Endothelial cell of umbilical vein (primary cell): ENCODE measurements around the gene RBM25. TPM values are rescaled to one million over a fixed set of nuclear protein-coding genes. Genes with fewer than 3 reads are reported as not detected.

Experiments
- BruUV-seq: library from RNA; stranded (reverse); fragments of 400-500 nt; replicated peaks from 2 replicates; lab custom pipeline; 2021; lab: Mats Ljungman, UMichigan
- CTCF ChIA-PET: fragments of 300-600, 350-600 bp; sonication (Branson Sonifier 250); formaldehyde crosslinking; loops from one replicate; lab custom pipeline; 2021; ENCODE audit warnings: antibody characterized with exemption, inconsistent platforms; lab: Charles Lee
- POLR2A ChIA-PET: fragments of 300-600, 350-600 bp; sonication (Branson Sonifier 250); formaldehyde crosslinking; loops from one replicate; lab custom pipeline; 2021; ENCODE audit warnings: antibody characterized with exemption, inconsistent platforms; lab: Charles Lee
- DNase-seq: peaks from one replicate; pipeline ENCODE4 v3.0.0-alpha.2; 2011; ENCODE audit warnings: low read depth, low spot score
- FAIRE-seq: peaks from 2 replicates; lab custom pipeline; 2011; peaks lifted over from hg19 to GRCh38; lab: Jason Lieb, UNC
- H2AFZ ChIP-seq: 2 replicates; pipeline ENCODE4 v1.6.0; 2012; ENCODE audit warnings: low read depth, low read length, control low read depth, inconsistent platforms
- H3K27ac ChIP-seq: 2 replicates; pipeline ENCODE4 v1.5.1; 2011; ENCODE audit warnings: low read depth, mild to moderate bottlenecking, control low read depth, low read length, moderate library complexity; ENCODE audit not compliant: insufficient read depth
- H3K27me3 ChIP-seq, 2 experiments: 2 replicates each; pipeline versions ENCODE4 v1.6.0 to v1.6.1; 2011; ENCODE audit warnings: low read length in 2 of 2, mixed read lengths in 1 of 2; ENCODE audit not compliant: control insufficient read depth in 2 of 2, insufficient read depth in 2 of 2
- H3K36me3 ChIP-seq, 2 experiments: 2 replicates in 1 of 2; 3 replicates in 1 of 2; pipeline ENCODE4 v1.5.1; 2011; ENCODE audit warnings: low read length in 2 of 2, mild to moderate bottlenecking in 1 of 2, moderate library complexity in 1 of 2; ENCODE audit not compliant: control insufficient read depth in 2 of 2, insufficient read depth in 2 of 2; ENCODE audit errors: extremely low read depth in 1 of 2
- H3K4me1 ChIP-seq: 3 replicates; pipeline ENCODE4 v1.5.1; 2011; ENCODE audit warnings: mild to moderate bottlenecking, low read length; ENCODE audit not compliant: control insufficient read depth, insufficient read depth; ENCODE audit errors: extremely low read depth
- H3K4me2 ChIP-seq: 2 replicates; pipeline ENCODE4 v1.6.1; 2011; ENCODE audit warnings: low read length, control low read depth, mixed read lengths; ENCODE audit not compliant: insufficient read depth
- H3K4me3 ChIP-seq, 3 experiments: fragments of 200-600 bp in 1 of 3; sonication (generic), shearing (Covaris generic) in 1 of 3; replicated peaks in 1 of 3; 2 replicates each; pipeline ENCODE4 v1.5.1; 2011 to 2016; ENCODE audit warnings: control low read depth in 3 of 3, low read length in 3 of 3, mild to moderate bottlenecking in 2 of 3, inconsistent platforms in 1 of 3, low read depth in 1 of 3, moderate library complexity in 1 of 3; ENCODE audit not compliant: insufficient read depth in 1 of 3
- H3K79me2 ChIP-seq: 2 replicates; pipeline ENCODE4 v1.6.0; 2012; ENCODE audit warnings: low read length, inconsistent platforms; ENCODE audit not compliant: control insufficient read depth, insufficient read depth
- H3K9ac ChIP-seq: replicated peaks from 2 replicates; pipeline ENCODE3; 2011; ENCODE audit warnings: low read length, control low read depth; ENCODE audit not compliant: insufficient read depth; ENCODE audit errors: extremely low read depth
- H3K9me1 ChIP-seq: replicated peaks from 3 replicates; pipeline ENCODE4 v1.6.0; 2011; ENCODE audit warnings: mild to moderate bottlenecking, low read length; ENCODE audit not compliant: control insufficient read depth, insufficient read depth; ENCODE audit errors: extremely low read depth
- H3K9me3 ChIP-seq: replicated peaks from 2 replicates; pipeline ENCODE4 v1.5.1; 2012; ENCODE audit warnings: low read length, inconsistent platforms; ENCODE audit not compliant: control insufficient read depth, insufficient read depth
- H4K20me1 ChIP-seq: replicated peaks from 2 replicates; pipeline ENCODE3; 2011; ENCODE audit warnings: mild to moderate bottlenecking, low read length; ENCODE audit not compliant: control insufficient read depth, insufficient read depth; ENCODE audit errors: extremely low read depth
- CTCF ChIP-seq, 2 donors: IDR thresholded peaks; 1 replicate in 1 of 2; 2 replicates in 1 of 2; pipeline ENCODE4 v1.5.1; 2011; ENCODE audit warnings: low read length in 2 of 2, mild to moderate bottlenecking in 2 of 2, moderate library complexity in 2 of 2, control low read depth in 1 of 2, inconsistent platforms in 1 of 2, low read depth in 1 of 2; ENCODE audit not compliant: insufficient read depth in 1 of 2; ENCODE audit errors: extremely low read depth in 1 of 2
- EZH2 ChIP-seq: IDR thresholded peaks from 2 replicates; pipeline ENCODE4 v1.6.1; 2012; ENCODE audit warnings: borderline replicate concordance, low read depth, mild to moderate bottlenecking, moderate library complexity, low read length, inconsistent platforms; ENCODE audit not compliant: severe bottlenecking
- FOS ChIP-seq: IDR thresholded peaks from 2 replicates; pipeline ENCODE4 v1.6.1; 2011; ENCODE audit warnings: mild to moderate bottlenecking, low read length, moderate library complexity, borderline replicate concordance; ENCODE audit not compliant: insufficient read depth
- GATA2 ChIP-seq: IDR thresholded peaks from 2 replicates; pipeline ENCODE4 v1.7.0; 2011; ENCODE audit warnings: low read depth, mild to moderate bottlenecking, moderate library complexity, mixed read lengths, low read length; ENCODE audit not compliant: insufficient read length, insufficient read depth
- JUN ChIP-seq: IDR thresholded peaks from 2 replicates; pipeline ENCODE4 v1.6.1; 2011; ENCODE audit warnings: borderline replicate concordance, low read depth; ENCODE audit not compliant: insufficient read length, insufficient read depth
- MAX ChIP-seq: IDR thresholded peaks from 2 replicates; pipeline ENCODE4 v1.6.1; 2011; ENCODE audit not compliant: insufficient read depth, insufficient read length
- MYC ChIP-seq: IDR thresholded peaks from one replicate; pipeline ENCODE4 v1.6.1; 2011; ENCODE audit warnings: mild to moderate bottlenecking, low read depth, low read length
- POLR2A ChIP-seq: IDR thresholded peaks from 2 replicates; pipeline ENCODE4 v1.6.1; 2012; ENCODE audit warnings: low read depth, mild to moderate bottlenecking, control low read depth, low read length
- POLR2AphosphoS5 ChIP-seq: IDR thresholded peaks from 2 replicates; pipeline ENCODE4 v1.6.1; 2012; ENCODE audit warnings: low read depth, mild to moderate bottlenecking, control low read depth, low read length, moderate library complexity; ENCODE audit not compliant: insufficient read depth
- dilution Hi-C: fragments of 300-500 bp; cut with MboI; formaldehyde crosslinking; loops from one replicate; pipeline ENCODE4 v1.15.0; 2019; ENCODE audit warnings: low sequenced_read_pairs; ENCODE audit not compliant: extremely low pct_ligation_motif_present
- intact Hi-C: fragments of 100-400 bp; cut with micrococcal nuclease; formaldehyde crosslinking; loops from one replicate; pipeline ENCODE4 v1.10.0; 2022
- polyA plus RNA-seq, 4 experiments: library from polyadenylated mRNA; depleted of rRNA in 3 of 4; stranded (reverse) in 3 of 4; unstranded in 1 of 4; fragments of >200 nt; gene quantifications; 2 replicates each; pipeline versions ENCODE4 v1.2.1 to v1.2.3, GENCODE V29; 2011 to 2012; ENCODE audit warnings: missing spikeins in 1 of 4
- total RNA-seq: library from RNA; stranded (reverse); gene quantifications from 2 replicates; pipeline ENCODE4 v1.2.3, GENCODE V29; 2021

The RBM25 gene
- total and polyA plus RNA-seq, 2 donors (not counting 3 experiments of a cell fraction or from before 2014, with no cell fraction given) = 20.6 to 86.1 TPM

DNA sequence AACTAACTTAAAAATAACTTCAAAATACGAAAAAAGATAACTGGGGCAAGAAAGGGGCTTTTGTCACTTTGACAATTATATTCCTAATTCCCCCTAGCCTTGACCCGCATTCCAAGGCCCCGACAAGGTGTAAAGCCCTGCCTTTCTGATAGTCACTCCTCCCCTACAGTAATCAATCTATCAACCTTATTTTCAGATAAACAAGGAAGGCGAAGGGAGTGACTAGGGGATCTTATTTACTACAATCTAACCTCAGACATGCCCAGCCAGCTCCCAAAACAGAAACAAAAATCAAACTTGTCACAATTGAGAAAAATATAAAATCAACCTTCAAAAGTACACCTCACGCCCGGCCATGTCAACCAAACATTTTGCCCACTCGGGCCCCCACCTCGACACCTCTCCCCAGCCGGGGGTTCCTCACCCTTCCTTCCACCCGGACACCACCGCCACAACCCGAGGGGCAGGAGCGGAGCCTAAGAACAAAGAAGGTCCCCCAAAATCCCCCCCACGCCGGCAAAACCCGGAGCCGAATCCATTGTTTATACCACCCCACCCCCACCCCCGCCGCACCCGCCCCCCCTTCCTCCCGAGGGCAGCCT is 32.0 kb upstream of the RBM25 start:
- Histone ChIP-seq H3K4me2 (peak overlapping the region; percentile 93), H3K4me1 (peaks cover 8% of the 10 kb centered on the region), H3K9me3 (no peaks in the 10 kb centered on the region), H3K9me1 (no peaks in the 10 kb centered on the region), H3K4me3 (peak overlapping the region; percentile 88 to 92 (median 89)), H2AFZ (peak overlapping the region; percentile 53), H4K20me1 (peaks cover 5% of the 10 kb centered on the region), H3K79me2 (peaks cover 30% of the 10 kb centered on the region), H3K27ac (peak overlapping the region; percentile 62), H3K9ac (peak overlapping the region; percentile 73), H3K36me3 (peaks cover 7 to 12% of the 10 kb centered on the region in 2 experiments), H3K27me3 (no peaks in the 10 kb centered on the region)
- DNase-seq (no peak), FAIRE-seq (no peak)
- intact Hi-C loops (no loop called here), dilution Hi-C loops (no loop called here)
- BruUV-seq = no TSS peak
- ChIA-PET CTCF (interaction anchor here (1.0 to 1.9 kb wide), 5 partner anchors 23 to 512 kb away, joined by 3 to 4 read pairs (median 4); no protein-coding TSS in a partner anchor), POLR2A (interaction anchor here (2.3 kb wide), 1 partner anchor 32 kb away, joined by 22 read pairs; the partner anchor contains the start of gene RBM25)
- TF ChIP-seq GATA2 (no peak), JUN (no peak), FOS (no peak), MAX (no peak), CTCF (IDR thresholded peaks at IDR 0.05; ENCODE audit: extremely low read depth in 1 of 2, insufficient read depth in 1 of 2, low read depth in 1 of 2, low read length in 2 of 2) (no peak), EZH2 (no peak), MYC (no peak), POLR2A (no peak), POLR2AphosphoS5 (no peak)
